Mesodermal cell (in vitro differentiated cells): ENCODE measurements around the gene IRF8.

ENCODE experiments used
- H3K27ac ChIP-seq: 2 replicates; pipeline ENCODE4 v1.7.0; 2013; ENCODE audit warnings: mild to moderate bottlenecking, low read depth, low read length, moderate library complexity; ENCODE audit not compliant: severe bottlenecking
- H3K36me3 ChIP-seq: 2 replicates; pipeline ENCODE4 v1.7.1; 2013; ENCODE audit warnings: mild to moderate bottlenecking, low read length, moderate library complexity; ENCODE audit not compliant: control insufficient read depth, insufficient read depth
- H3K4me1 ChIP-seq: one replicate; pipeline ENCODE4 v1.7.1; 2013; ENCODE audit warnings: mild to moderate bottlenecking, low read length; ENCODE audit not compliant: insufficient read depth, control insufficient read depth, poor library complexity, severe bottlenecking
- H3K4me3 ChIP-seq: 2 replicates; pipeline ENCODE4 v1.7.0; 2013; ENCODE audit warnings: low read length, control low read depth, mild to moderate bottlenecking; ENCODE audit not compliant: insufficient read depth, poor library complexity, severe bottlenecking; ENCODE audit errors: extremely low read depth
- H3K9me3 ChIP-seq: 2 replicates; pipeline ENCODE4 v1.7.1; 2013; ENCODE audit warnings: mild to moderate bottlenecking, low read length, moderate library complexity; ENCODE audit not compliant: control insufficient read depth
- WGBS, 2 experiments: methylation state at CpG; one replicate each; pipeline ENCODE4 v1.1.5; 2013; ENCODE audit warnings: missing lambda C conversion rate in 2 of 2; ENCODE audit not compliant: insufficient coverage in 2 of 2; 5-methylcytosine and 5-hydroxymethylcytosine counted together

Gene IRF8

GRCh38 chr16:85916141-85916890, 17.4 kb downstream of the IRF8 start:
- Histone ChIP-seq H3K36me3 (no peaks in the 10 kb centered on the region), H3K9me3 (no peaks in the 10 kb centered on the region), H3K27ac (no peak overlapping the region), H3K4me3 (no peak overlapping the region), H3K4me1 (peaks cover 2% of the 10 kb centered on the region)
- 90 to 96% methylated on average over 18 to 20 of the region's 20 CpGs for WGBS, 2 experiments

DNA sequence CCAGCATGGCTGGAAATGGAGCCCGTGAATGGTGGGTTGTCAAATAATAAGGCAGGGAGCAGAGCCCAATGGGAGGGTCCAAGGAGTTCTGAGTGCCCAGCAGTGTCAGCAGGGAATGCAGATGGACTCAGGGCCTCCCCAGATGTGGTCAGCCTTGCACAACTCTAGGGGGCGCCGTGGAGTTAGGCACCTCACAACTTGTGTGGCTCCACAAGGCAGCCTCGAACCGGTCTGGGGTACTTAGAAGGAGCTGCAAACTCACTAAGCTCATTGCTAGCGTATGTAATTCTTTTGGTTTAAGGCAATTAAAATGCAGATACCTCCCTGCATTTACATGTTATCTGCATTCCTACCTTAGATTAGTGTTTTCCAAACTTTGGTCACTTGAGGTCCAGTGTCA, 18.1 kb downstream of the IRF8 start:
- 88 to 90% methylated on average over 5 to 6 of the region's 6 CpGs for WGBS, 2 experiments
- Histone ChIP-seq H3K4me1 (peaks cover 2% of the 10 kb centered on the region), H3K4me3 (no peak overlapping the region), H3K27ac (no peak overlapping the region), H3K9me3 (no peaks in the 10 kb centered on the region), H3K36me3 (no peaks in the 10 kb centered on the region)

GRCh38 chr16:85917959-85918358, 19.0 kb downstream of the IRF8 start:
- 86 to 93% methylated on average over 2 to 3 of the region's 6 CpGs for WGBS, 2 experiments
- H3K9me3 ChIP-seq = no peaks in the 10 kb centered on the region
- no peaks in the 10 kb centered on the region for H3K36me3 ChIP-seq
- H3K4me1 ChIP-seq = peaks cover 4% of the 10 kb centered on the region
- no peak overlapping the region for H3K4me3 ChIP-seq
- H3K27ac ChIP-seq = no peak overlapping the region

DNA sequence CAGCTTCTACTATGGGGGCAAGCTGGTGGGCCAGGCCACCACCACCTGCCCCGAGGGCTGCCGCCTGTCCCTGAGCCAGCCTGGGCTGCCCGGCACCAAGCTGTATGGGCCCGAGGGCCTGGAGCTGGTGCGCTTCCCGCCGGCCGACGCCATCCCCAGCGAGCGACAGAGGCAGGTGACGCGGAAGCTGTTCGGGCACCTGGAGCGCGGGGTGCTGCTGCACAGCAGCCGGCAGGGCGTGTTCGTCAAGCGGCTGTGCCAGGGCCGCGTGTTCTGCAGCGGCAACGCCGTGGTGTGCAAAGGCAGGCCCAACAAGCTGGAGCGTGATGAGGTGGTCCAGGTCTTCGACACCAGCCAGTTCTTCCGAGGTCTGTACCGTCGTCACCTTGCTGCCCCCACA, 19.5 kb downstream of the IRF8 start:
- H3K27ac ChIP-seq = no peak overlapping the region
- no peaks in the 10 kb centered on the region for H3K9me3 ChIP-seq
- no peaks in the 10 kb centered on the region for H3K36me3 ChIP-seq
- no peak overlapping the region for H3K4me3 ChIP-seq
- H3K4me1 ChIP-seq = peaks cover 8% of the 10 kb centered on the region
- WGBS, 2 experiments = 96 to 97% methylated on average over 24 to 30 of the region's 30 CpGs

DNA sequence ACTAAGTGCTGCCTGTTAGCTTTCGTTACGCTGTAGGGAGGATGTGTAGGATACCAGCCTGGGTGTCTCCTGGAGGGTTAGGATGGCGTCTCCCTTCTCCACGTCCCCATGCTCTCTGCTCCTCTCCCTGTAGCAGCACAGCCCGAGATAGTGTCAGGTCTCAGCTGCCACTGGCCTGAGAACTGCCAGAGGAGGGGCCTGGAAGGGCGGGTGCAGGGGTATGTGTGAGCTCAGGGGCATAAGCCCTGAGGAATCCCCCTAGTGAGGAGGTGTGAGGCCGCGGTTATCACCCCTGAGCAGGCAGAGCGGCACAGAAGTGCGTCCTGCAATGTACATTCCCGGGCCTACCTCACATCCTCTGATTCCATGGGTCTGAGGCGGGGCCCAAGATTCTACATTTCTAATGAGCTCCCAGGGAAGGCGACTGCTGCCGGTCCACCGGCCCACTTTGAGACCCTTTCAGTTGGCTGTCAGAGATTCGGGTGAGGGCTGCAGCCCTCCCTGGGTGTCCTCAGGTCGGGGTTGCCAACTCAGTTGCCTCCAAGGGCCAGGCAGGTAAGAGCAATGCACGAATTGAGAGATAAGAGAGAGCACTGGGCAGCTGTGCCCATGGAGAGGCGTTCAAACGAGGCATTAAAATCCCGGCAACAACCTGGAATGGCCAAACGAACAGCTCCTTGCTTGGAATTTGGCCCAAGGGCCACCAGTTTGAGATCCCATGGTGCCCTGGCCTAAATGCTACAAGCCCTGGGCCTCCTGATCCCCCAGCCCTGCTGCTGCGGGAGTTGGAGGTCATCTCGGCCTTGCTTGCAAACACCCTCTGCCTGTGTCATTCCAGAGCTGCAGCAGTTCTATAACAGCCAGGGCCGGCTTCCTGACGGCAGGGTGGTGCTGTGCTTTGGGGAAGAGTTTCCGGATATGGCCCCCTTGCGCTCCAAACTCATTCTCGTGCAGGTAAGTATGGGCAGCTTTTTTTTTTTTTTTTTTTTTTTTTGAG, 20.6 kb downstream of the IRF8 start:
- Histone ChIP-seq H3K27ac (no peak overlapping the region), H3K4me3 (no peak overlapping the region), H3K36me3 (no peaks in the 10 kb centered on the region), H3K9me3 (no peaks in the 10 kb centered on the region), H3K4me1 (peaks cover 15% of the 10 kb centered on the region)
- 89 to 90% methylated on average over 19 to 24 of the region's 29 CpGs for WGBS, 2 experiments

GRCh38 chr16:85921026-85921425, 22.1 kb downstream of the IRF8 start:
- H3K27ac ChIP-seq = no peak overlapping the region
- 95 to 96% methylated on average over 9 to 14 of the region's 14 CpGs for WGBS, 2 experiments
- no peak overlapping the region for H3K4me3 ChIP-seq
- H3K4me1 ChIP-seq = peaks cover 15% of the 10 kb centered on the region
- H3K9me3 ChIP-seq = no peaks in the 10 kb centered on the region
- H3K36me3 ChIP-seq = no peaks in the 10 kb centered on the region

GRCh38 chr16:85923153-85924021, 24.4 kb downstream of the IRF8 start:
- no peak overlapping the region for H3K4me3 ChIP-seq
- H3K27ac ChIP-seq = no peak overlapping the region
- H3K4me1 ChIP-seq = peaks cover 21% of the 10 kb centered on the region
- H3K9me3 ChIP-seq = no peaks in the 10 kb centered on the region
- WGBS, 2 experiments = 91 to 94% methylated on average over 16 to 23 of the region's 24 CpGs
- no peaks in the 10 kb centered on the region for H3K36me3 ChIP-seq

DNA sequence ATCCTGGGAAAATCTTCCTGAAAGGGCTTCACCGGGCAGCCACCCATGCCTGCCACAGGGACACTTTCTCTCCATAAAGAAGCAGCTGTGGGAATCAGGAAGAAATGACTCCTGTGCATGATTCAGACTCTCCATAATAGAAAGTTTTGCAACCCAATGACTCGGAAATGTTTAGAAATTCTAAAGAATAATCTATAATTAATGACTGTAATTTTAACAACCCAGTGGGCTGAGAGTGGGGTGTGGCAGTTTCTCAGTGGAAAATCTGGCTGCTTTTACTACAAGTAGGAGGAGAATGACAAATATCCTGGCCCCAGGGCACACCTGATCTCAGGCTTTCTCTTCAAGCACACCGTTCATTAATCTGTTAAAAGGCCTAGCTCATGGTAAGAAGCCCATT, 25.7 kb downstream of the IRF8 start:
- H3K4me1 ChIP-seq = peaks cover 19% of the 10 kb centered on the region
- H3K9me3 ChIP-seq = no peaks in the 10 kb centered on the region
- no peaks in the 10 kb centered on the region for H3K36me3 ChIP-seq
- no peak overlapping the region for H3K27ac ChIP-seq
- no peak overlapping the region for H3K4me3 ChIP-seq
- 83 to 100% methylated on average over 1 to 2 of the region's 3 CpGs for WGBS, 2 experiments

- Histone ChIP-seq H3K27ac (no peak overlapping the region), H3K36me3 (no peaks in the 10 kb centered on the region), H3K4me1 (peaks cover 19% of the 10 kb centered on the region), H3K4me3 (no peak overlapping the region), H3K9me3 (no peaks in the 10 kb centered on the region)
- WGBS, 2 experiments = 72 to 74% methylated on average over 3 to 7 of the region's 8 CpGs
These were observed 27.4 kb downstream of the IRF8 start for GRCh38 chr16:85926370-85926769.

DNA sequence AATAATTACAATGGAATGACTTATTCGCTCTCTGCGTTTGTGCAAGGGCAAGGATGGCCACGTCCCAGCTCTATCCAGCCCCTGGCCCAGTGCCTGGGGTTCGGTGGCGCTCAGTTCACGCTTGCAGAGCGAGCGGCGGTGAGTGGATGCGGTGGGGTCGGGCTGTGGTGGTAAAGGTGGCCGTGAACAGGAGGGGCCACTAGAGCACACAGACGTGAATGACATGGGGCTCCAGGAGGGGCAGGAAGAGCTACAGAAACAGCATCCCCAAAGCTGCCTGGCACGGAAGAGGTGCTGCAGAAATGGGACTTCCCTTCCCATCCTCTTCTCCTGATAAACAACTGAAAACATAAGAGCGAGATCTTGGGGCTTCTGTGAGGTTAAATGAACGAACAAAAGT, 28.4 kb downstream of the IRF8 start:
- no peaks in the 10 kb centered on the region for H3K9me3 ChIP-seq
- 91 to 94% methylated on average over 12 to 13 of the region's 16 CpGs for WGBS, 2 experiments
- H3K27ac ChIP-seq = no peak overlapping the region

More for the DNA sequence above, 28.4 kb downstream of the IRF8 start:
- Histone ChIP-seq H3K36me3 (no peaks in the 10 kb centered on the region), H3K4me3 (no peak overlapping the region), H3K4me1 (peaks cover 19% of the 10 kb centered on the region)
